ENCODE data around the gene CDH12.

The CDH12 gene

DNA sequence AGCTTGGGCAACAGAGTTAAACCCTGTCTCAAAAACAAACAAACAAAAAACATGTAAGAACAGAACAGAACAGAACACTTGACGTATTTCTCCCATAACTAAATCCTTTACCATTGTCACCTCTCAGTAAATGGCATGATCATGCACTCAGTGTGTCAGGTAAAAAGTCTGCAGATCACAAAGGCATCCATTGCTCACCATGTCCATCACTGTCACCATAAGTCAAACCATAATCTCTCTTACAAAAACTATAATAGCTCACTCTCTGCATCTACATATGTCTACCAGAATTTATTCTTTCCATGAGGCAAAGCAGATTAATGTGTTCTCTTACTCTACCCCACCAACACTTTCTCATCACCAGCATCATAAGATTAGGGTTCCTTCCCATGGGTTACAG lies 387.5 kb downstream of the CDH12 start:
- no peak for FAIRE-seq

DNA sequence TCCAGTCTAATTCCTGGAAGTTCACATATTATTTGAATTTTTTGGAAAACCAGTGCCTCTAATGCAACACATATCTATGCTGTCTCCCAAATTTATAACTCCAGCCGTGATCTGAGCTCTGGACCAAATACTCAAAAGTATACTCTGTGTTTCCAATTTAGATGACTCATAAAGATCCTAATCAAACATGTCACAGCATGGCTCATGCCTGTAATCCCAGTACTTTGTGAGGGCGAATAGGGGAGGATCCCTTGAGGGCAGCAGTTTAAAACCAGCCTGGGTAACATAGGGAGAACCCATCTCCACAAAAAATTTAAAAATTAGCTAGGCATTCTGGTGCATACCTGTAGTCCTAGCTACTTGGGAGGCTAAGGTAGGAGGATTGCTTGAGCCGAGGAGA lies 388.0 kb downstream of the CDH12 start:
- TF ChIP-seq PAX5 (IDR thresholded peaks at IDR 0.05; ENCODE audit: insufficient read depth, low read length, severe bottlenecking) (no peak), POU2F2 (IDR thresholded peaks at IDR 0.05; ENCODE audit: low read depth, low read length) (no peak), POLR2AphosphoS5 (IDR thresholded peaks at IDR 0.05; ENCODE audit: low read depth, low read length) (no peak), SPI1 (IDR thresholded peaks at IDR 0.05; ENCODE audit: low read depth, low read length) (no peak), TAF1 (IDR thresholded peaks at IDR 0.05; ENCODE audit: low read depth, low read length) (no peak), POLR2A (IDR thresholded peaks at IDR 0.05; ENCODE audit: low read depth, low read length) (no peak)
- DNase-seq (ENCODE audit: insufficient read length, low spot score): no peak
- no peak for FAIRE-seq

More for the DNA sequence above, 387.5 kb downstream of the CDH12 start:
- DNase-seq (ENCODE audit: insufficient read length, low spot score): no peak
- TF ChIP-seq POLR2AphosphoS5 (IDR thresholded peaks at IDR 0.05; ENCODE audit: low read depth, low read length) (no peak), PAX5 (IDR thresholded peaks at IDR 0.05; ENCODE audit: insufficient read depth, low read length, severe bottlenecking) (no peak), TAF1 (IDR thresholded peaks at IDR 0.05; ENCODE audit: low read depth, low read length) (no peak), SPI1 (IDR thresholded peaks at IDR 0.05; ENCODE audit: low read depth, low read length) (no peak), POLR2A (IDR thresholded peaks at IDR 0.05; ENCODE audit: low read depth, low read length) (no peak), POU2F2 (IDR thresholded peaks at IDR 0.05; ENCODE audit: low read depth, low read length) (no peak)

- DNase-seq (ENCODE audit: insufficient read length, low spot score) (no peak), FAIRE-seq (no peak)
- TF ChIP-seq SPI1 (IDR thresholded peaks at IDR 0.05; ENCODE audit: low read depth, low read length): no peak
- TF ChIP-seq TAF1 (IDR thresholded peaks at IDR 0.05; ENCODE audit: low read depth, low read length): no peak
- no peak for TF ChIP-seq PAX5 (IDR thresholded peaks at IDR 0.05; ENCODE audit: insufficient read depth, low read length, severe bottlenecking)
- TF ChIP-seq POLR2A (IDR thresholded peaks at IDR 0.05; ENCODE audit: low read depth, low read length): no peak
- TF ChIP-seq POU2F2 (IDR thresholded peaks at IDR 0.05; ENCODE audit: low read depth, low read length): no peak
- TF ChIP-seq POLR2AphosphoS5 (IDR thresholded peaks at IDR 0.05; ENCODE audit: low read depth, low read length): no peak
Observed at GRCh38 chr5:22460189-22460588, 393.0 kb downstream of the CDH12 start.

DNA sequence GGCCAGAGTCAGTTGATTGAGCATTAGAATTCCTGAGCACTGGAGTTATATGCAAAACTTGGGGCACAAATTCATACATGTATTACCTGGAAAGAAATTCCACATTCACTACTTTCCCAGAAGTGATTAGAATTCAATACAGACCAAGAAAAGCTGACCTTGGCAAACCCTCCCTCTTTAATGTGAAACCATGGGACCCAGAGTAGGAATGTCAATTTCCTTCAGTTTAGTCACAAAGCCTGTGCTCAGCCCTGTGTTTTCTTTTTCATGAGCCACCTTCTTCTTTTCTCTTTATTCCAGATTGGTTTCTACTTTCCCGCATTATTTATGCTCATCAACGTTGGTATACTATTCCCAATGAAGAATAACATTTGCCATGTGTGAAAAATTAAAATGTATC lies 420.2 kb downstream of the CDH12 start:
- DNase-seq (ENCODE audit: insufficient read length, low spot score) (no peak), FAIRE-seq (no peak)
- no peak for TF ChIP-seq SPI1 (IDR thresholded peaks at IDR 0.05; ENCODE audit: low read depth, low read length)
- TF ChIP-seq TAF1 (IDR thresholded peaks at IDR 0.05; ENCODE audit: low read depth, low read length): no peak
- no peak for TF ChIP-seq POLR2A (IDR thresholded peaks at IDR 0.05; ENCODE audit: low read depth, low read length)
- no peak for TF ChIP-seq POLR2AphosphoS5 (IDR thresholded peaks at IDR 0.05; ENCODE audit: low read depth, low read length)
- TF ChIP-seq POU2F2 (IDR thresholded peaks at IDR 0.05; ENCODE audit: low read depth, low read length): no peak
- no peak for TF ChIP-seq PAX5 (IDR thresholded peaks at IDR 0.05; ENCODE audit: insufficient read depth, low read length, severe bottlenecking)

- TF ChIP-seq POU2F2 (IDR thresholded peaks at IDR 0.05; ENCODE audit: low read depth, low read length) (no peak), POLR2A (IDR thresholded peaks at IDR 0.05; ENCODE audit: low read depth, low read length) (no peak), PAX5 (IDR thresholded peaks at IDR 0.05; ENCODE audit: insufficient read depth, low read length, severe bottlenecking) (no peak), SPI1 (IDR thresholded peaks at IDR 0.05; ENCODE audit: low read depth, low read length) (no peak), POLR2AphosphoS5 (IDR thresholded peaks at IDR 0.05; ENCODE audit: low read depth, low read length) (no peak), TAF1 (IDR thresholded peaks at IDR 0.05; ENCODE audit: low read depth, low read length) (no peak)
- DNase-seq (ENCODE audit: insufficient read length, low spot score): no peak
- FAIRE-seq: no peak
Observed at GRCh38 chr5:22431840-22432239, 421.3 kb downstream of the CDH12 start.

GRCh38 chr5:22431406-22431805 lies 421.7 kb downstream of the CDH12 start:
- TF ChIP-seq POU2F2 (IDR thresholded peaks at IDR 0.05; ENCODE audit: low read depth, low read length) (no peak), POLR2A (IDR thresholded peaks at IDR 0.05; ENCODE audit: low read depth, low read length) (no peak), SPI1 (IDR thresholded peaks at IDR 0.05; ENCODE audit: low read depth, low read length) (no peak), PAX5 (IDR thresholded peaks at IDR 0.05; ENCODE audit: insufficient read depth, low read length, severe bottlenecking) (no peak), POLR2AphosphoS5 (IDR thresholded peaks at IDR 0.05; ENCODE audit: low read depth, low read length) (no peak), TAF1 (IDR thresholded peaks at IDR 0.05; ENCODE audit: low read depth, low read length) (no peak)
- no peak for DNase-seq (ENCODE audit: insufficient read length, low spot score)

DNA sequence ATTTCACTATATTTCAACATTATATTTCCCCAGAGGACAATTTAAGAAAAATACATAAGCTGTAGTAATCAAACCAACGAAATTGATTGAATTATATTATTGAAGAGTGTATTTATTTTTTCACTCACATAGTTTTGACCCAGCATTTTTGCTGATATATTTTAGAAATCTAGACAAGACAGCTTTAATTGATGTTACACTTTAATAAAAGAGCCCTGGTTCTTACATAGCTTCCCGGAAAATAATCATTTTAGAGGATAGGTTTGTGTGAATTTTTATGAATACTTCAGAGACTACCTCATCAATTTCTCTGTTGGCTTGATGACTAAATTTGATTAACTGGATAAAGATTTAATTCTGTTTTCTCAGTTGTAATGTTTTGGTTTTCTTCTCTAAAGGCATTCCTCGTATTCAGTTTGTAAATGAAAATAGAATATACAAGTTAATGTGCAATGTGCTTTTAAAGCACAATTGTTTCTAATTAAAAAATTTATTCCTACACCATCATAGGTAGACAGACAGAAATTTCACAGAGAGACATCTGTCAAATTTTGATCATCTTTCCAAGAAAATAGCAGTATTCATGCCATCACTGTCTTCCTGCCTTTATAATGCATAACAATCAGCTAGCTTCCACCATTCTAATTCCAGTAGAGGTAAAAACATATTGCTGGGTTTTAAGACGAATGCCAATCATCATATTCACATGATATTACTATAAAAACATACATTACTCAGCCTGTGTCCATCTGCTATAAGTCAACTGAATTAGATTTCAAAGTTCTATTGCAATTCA lies 441.4 kb downstream of the CDH12 start:
- FAIRE-seq (no peak), DNase-seq (ENCODE audit: insufficient read length, low spot score) (no peak)
- no peak for TF ChIP-seq SPI1 (IDR thresholded peaks at IDR 0.05; ENCODE audit: low read depth, low read length)
- TF ChIP-seq POU2F2 (IDR thresholded peaks at IDR 0.05; ENCODE audit: low read depth, low read length): no peak
- TF ChIP-seq PAX5 (IDR thresholded peaks at IDR 0.05; ENCODE audit: insufficient read depth, low read length, severe bottlenecking): no peak
- TF ChIP-seq POLR2AphosphoS5 (IDR thresholded peaks at IDR 0.05; ENCODE audit: low read depth, low read length): no peak
- no peak for TF ChIP-seq TAF1 (IDR thresholded peaks at IDR 0.05; ENCODE audit: low read depth, low read length)
- TF ChIP-seq POLR2A (IDR thresholded peaks at IDR 0.05; ENCODE audit: low read depth, low read length): no peak

More at GRCh38 chr5:22431406-22431805, 421.7 kb downstream of the CDH12 start:
- no peak for FAIRE-seq

- FAIRE-seq (no peak), DNase-seq (ENCODE audit: insufficient read length, low spot score) (no peak)
- TF ChIP-seq POU2F2 (IDR thresholded peaks at IDR 0.05; ENCODE audit: low read depth, low read length) (no peak), POLR2AphosphoS5 (IDR thresholded peaks at IDR 0.05; ENCODE audit: low read depth, low read length) (no peak), SPI1 (IDR thresholded peaks at IDR 0.05; ENCODE audit: low read depth, low read length) (no peak), TAF1 (IDR thresholded peaks at IDR 0.05; ENCODE audit: low read depth, low read length) (no peak), PAX5 (IDR thresholded peaks at IDR 0.05; ENCODE audit: insufficient read depth, low read length, severe bottlenecking) (no peak), POLR2A (IDR thresholded peaks at IDR 0.05; ENCODE audit: low read depth, low read length) (no peak)
Observed at GRCh38 chr5:22391956-22392355, 461.2 kb downstream of the CDH12 start.

- no peak for TF ChIP-seq POLR2A (IDR thresholded peaks at IDR 0.05; ENCODE audit: low read depth, low read length)
- FAIRE-seq: no peak
Observed at GRCh38 chr5:22390888-22391287, 462.3 kb downstream of the CDH12 start.

More at GRCh38 chr5:22390888-22391287, 462.3 kb downstream of the CDH12 start:
- no peak for DNase-seq (ENCODE audit: insufficient read length, low spot score)

All from GM12891 (cell line).